GM18499 (cell line): ENCODE results near the gene DDX20.

Source experiments
- ATAC-seq: cut with Tn5 transposase; IDR thresholded peaks from one replicate; pipeline ENCODE4 v1.9.1; 2021; ENCODE audit warnings: moderate number of reproducible peaks; ENCODE audit not compliant: insufficient read depth, unreplicated experiment

Gene DDX20

GRCh38 chr1:111747282-111747734, 8.4 kb upstream of the DDX20 start:
- no peak for ATAC-seq

- no peak for ATAC-seq
Measured at GRCh38 chr1:111747947-111748346, 7.8 kb upstream of the DDX20 start.

- no peak for ATAC-seq
Measured at GRCh38 chr1:111749628-111750027, 6.1 kb upstream of the DDX20 start.

- ATAC-seq = no peak
Measured at GRCh38 chr1:111750856-111751255, 4.8 kb upstream of the DDX20 start.

- ATAC-seq = no peak
Measured at GRCh38 chr1:111751906-111752575, 3.7 kb upstream of the DDX20 start.

- no peak for ATAC-seq
Measured at GRCh38 chr1:111754984-111755330, 744 bp upstream of the DDX20 start.

- ATAC-seq = peak; percentile 7
Measured at GRCh38 chr1:111756124-111756513, 418 bp downstream of the DDX20 start.

GRCh38 chr1:111758373-111758772, 2.7 kb downstream of the DDX20 start:
- no peak for ATAC-seq

GRCh38 chr1:111761717-111762116, 6.0 kb downstream of the DDX20 start:
- no peak for ATAC-seq

- no peak for ATAC-seq
Measured at GRCh38 chr1:111762332-111762731, 6.6 kb downstream of the DDX20 start.

GRCh38 chr1:111768023-111768422, 12.3 kb downstream of the DDX20 start:
- no peak for ATAC-seq

GRCh38 chr1:111768625-111769024, 12.9 kb downstream of the DDX20 start:
- no peak for ATAC-seq

GRCh38 chr1:111769517-111770146, 13.9 kb downstream of the DDX20 start:
- no peak for ATAC-seq

GRCh38 chr1:111770916-111771315, 15.2 kb downstream of the DDX20 start:
- no peak for ATAC-seq

GRCh38 chr1:111775966-111776365, 20.3 kb downstream of the DDX20 start:
- ATAC-seq = no peak

GRCh38 chr1:111776391-111776790, 20.7 kb downstream of the DDX20 start:
- ATAC-seq = no peak

- ATAC-seq = no peak
Measured at GRCh38 chr1:111776861-111777260, 21.2 kb downstream of the DDX20 start.

- ATAC-seq = no peak
Measured at GRCh38 chr1:111777301-111777700, 21.6 kb downstream of the DDX20 start.

- ATAC-seq = no peak
Measured at GRCh38 chr1:111778066-111778465, 22.4 kb downstream of the DDX20 start.

GRCh38 chr1:111778541-111779051, 22.9 kb downstream of the DDX20 start:
- ATAC-seq = no peak

- no peak for ATAC-seq
Measured at GRCh38 chr1:111779546-111779945, 23.8 kb downstream of the DDX20 start.
